GM12801 (cell line): ENCODE data around the gene NEK2.

Experiments
- CTCF ChIP-seq: IDR thresholded peaks from one replicate; pipeline ENCODE4 v1.5.1; 2011; ENCODE audit warnings: control low read depth; ENCODE audit not compliant: insufficient read length; ENCODE audit errors: extremely low read depth

NEK2 gene

GRCh38 chr1:211638246-211638645 lies 37.2 kb downstream of the NEK2 start:
- TF ChIP-seq CTCF = no peak

- TF ChIP-seq CTCF = no peak
Observed at GRCh38 chr1:211637066-211637465, 38.4 kb downstream of the NEK2 start.

GRCh38 chr1:211635597-211636205 lies 39.7 kb downstream of the NEK2 start:
- TF ChIP-seq CTCF = no peak

GRCh38 chr1:211634931-211635330 lies 40.5 kb downstream of the NEK2 start:
- TF ChIP-seq CTCF = no peak

- no peak for TF ChIP-seq CTCF
Observed at GRCh38 chr1:211634461-211634860, 41.0 kb downstream of the NEK2 start.

- TF ChIP-seq CTCF = no peak
Observed at GRCh38 chr1:211633524-211633846, 41.9 kb downstream of the NEK2 start.

- TF ChIP-seq CTCF = no peak
Observed at GRCh38 chr1:211632808-211633523, 42.5 kb downstream of the NEK2 start.
